Ishikawa (cell line): ENCODE results near the gene IPPK.

ENCODE experiments used
- CEBPB ChIP-seq: IDR thresholded peaks from 2 replicates; pipeline ENCODE4 v1.6.1; 2012
- CREB1 ChIP-seq: IDR thresholded peaks from 2 replicates; pipeline ENCODE4 v1.6.1; 2012; ENCODE audit warnings: low read depth
- EGR1 ChIP-seq: IDR thresholded peaks from 2 replicates; pipeline ENCODE4 v1.6.1; 2012
- EP300 ChIP-seq: IDR thresholded peaks from 2 replicates; pipeline ENCODE4 v1.6.1; 2012; ENCODE audit warnings: borderline replicate concordance
- FOXM1 ChIP-seq: IDR thresholded peaks from 2 replicates; pipeline ENCODE4 v1.6.1; 2012; ENCODE audit warnings: low read depth, borderline replicate concordance
- MAX ChIP-seq: IDR thresholded peaks from 2 replicates; pipeline ENCODE4 v1.6.1; 2012
- NFIC ChIP-seq: IDR thresholded peaks from 2 replicates; pipeline ENCODE4 v1.6.1; 2012
- RAD21 ChIP-seq: IDR thresholded peaks from 2 replicates; pipeline ENCODE4 v1.6.1; 2012; ENCODE audit warnings: low read depth
- TAF1 ChIP-seq: IDR thresholded peaks from 2 replicates; pipeline ENCODE4 v1.6.1; 2012; ENCODE audit warnings: low read depth, mild to moderate bottlenecking
- TCF12 ChIP-seq: IDR thresholded peaks from 2 replicates; pipeline ENCODE4 v1.6.1; 2012; ENCODE audit warnings: low read depth
- TEAD4 ChIP-seq: IDR thresholded peaks from 2 replicates; pipeline ENCODE4 v1.6.1; 2012
- USF1 ChIP-seq: IDR thresholded peaks from 2 replicates; pipeline ENCODE4 v1.6.1; 2012
- YY1 ChIP-seq: IDR thresholded peaks from 2 replicates; pipeline ENCODE4 v1.6.1; 2012; ENCODE audit warnings: low read depth
- ZBTB7A ChIP-seq: IDR thresholded peaks from 2 replicates; pipeline ENCODE4 v1.6.1; 2012; ENCODE audit warnings: low read depth
- TF ChIP-seq, protein P1 (sequence below): IDR thresholded peaks from 2 replicates; pipeline ENCODE4 v1.6.1; 2012; ENCODE audit warnings: low read depth, mild to moderate bottlenecking

The IPPK gene

GRCh38 chr9:92610470-92611420 lies 59.2 kb downstream of the IPPK start:
- TF ChIP-seq ZBTB7A (no peak), TEAD4 (no peak), TCF12 (no peak), CREB1 (no peak), MAX (no peak), EP300 (no peak), YY1 (no peak), CEBPB (no peak), NFIC (no peak), TAF1 (no peak)
- TF ChIP-seq, protein P1, sequence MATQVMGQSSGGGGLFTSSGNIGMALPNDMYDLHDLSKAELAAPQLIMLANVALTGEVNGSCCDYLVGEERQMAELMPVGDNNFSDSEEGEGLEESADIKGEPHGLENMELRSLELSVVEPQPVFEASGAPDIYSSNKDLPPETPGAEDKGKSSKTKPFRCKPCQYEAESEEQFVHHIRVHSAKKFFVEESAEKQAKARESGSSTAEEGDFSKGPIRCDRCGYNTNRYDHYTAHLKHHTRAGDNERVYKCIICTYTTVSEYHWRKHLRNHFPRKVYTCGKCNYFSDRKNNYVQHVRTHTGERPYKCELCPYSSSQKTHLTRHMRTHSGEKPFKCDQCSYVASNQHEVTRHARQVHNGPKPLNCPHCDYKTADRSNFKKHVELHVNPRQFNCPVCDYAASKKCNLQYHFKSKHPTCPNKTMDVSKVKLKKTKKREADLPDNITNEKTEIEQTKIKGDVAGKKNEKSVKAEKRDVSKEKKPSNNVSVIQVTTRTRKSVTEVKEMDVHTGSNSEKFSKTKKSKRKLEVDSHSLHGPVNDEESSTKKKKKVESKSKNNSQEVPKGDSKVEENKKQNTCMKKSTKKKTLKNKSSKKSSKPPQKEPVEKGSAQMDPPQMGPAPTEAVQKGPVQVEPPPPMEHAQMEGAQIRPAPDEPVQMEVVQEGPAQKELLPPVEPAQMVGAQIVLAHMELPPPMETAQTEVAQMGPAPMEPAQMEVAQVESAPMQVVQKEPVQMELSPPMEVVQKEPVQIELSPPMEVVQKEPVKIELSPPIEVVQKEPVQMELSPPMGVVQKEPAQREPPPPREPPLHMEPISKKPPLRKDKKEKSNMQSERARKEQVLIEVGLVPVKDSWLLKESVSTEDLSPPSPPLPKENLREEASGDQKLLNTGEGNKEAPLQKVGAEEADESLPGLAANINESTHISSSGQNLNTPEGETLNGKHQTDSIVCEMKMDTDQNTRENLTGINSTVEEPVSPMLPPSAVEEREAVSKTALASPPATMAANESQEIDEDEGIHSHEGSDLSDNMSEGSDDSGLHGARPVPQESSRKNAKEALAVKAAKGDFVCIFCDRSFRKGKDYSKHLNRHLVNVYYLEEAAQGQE, result no peak

DNA sequence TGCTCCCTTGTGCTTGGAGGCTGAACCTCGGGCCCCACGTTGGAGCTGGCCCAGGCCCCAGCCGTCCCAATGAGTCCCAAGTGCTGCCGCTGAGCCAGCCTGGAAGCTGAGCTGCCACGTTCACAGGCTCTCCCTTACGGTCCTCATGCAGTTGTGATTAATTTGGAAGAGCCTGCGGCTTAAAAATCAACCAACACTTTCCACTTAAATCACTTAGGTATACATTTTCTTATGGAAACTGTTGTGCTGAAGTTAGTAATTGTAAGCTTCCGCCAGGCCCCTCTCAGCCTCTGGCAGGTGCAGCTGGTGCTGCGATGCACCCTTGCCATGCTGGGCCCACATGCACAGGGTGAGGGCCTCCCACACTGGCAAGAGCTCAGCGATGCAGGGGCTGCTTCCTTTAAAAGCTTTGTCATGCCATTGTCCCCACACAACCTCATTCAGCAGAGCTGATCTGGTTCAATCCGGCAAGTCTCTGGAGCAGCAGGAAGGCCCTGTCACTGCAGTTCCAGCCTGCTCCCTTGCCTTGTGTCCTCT lies 61.0 kb downstream of the IPPK start:
- TF ChIP-seq TCF12 (no peak), EP300 (no peak), USF1 (no peak), RAD21 (no peak), YY1 (no peak), MAX (no peak), EGR1 (no peak), CREB1 (no peak), ZBTB7A (no peak), TAF1 (no peak), FOXM1 (no peak), TEAD4 (no peak), CEBPB (no peak), NFIC (no peak)
- TF ChIP-seq, protein P1, result no peak

- TF ChIP-seq NFIC (no peak), TCF12 (no peak), FOXM1 (no peak), CREB1 (no peak), EGR1 (no peak), MAX (no peak), USF1 (no peak), CEBPB (no peak), ZBTB7A (no peak), TEAD4 (no peak), YY1 (no peak), TAF1 (no peak), EP300 (no peak), RAD21 (no peak)
- TF ChIP-seq, protein P1, result no peak
Observed at GRCh38 chr9:92608241-92608908, 61.6 kb downstream of the IPPK start.
